ENCODE measurements around the gene BEGAIN. TPM values are rescaled to one million over a fixed set of nuclear protein-coding genes. Genes with fewer than 3 reads are reported as not detected.

The BEGAIN gene
- total and polyA plus RNA-seq, 2 of the 8 experiments (the other 6 are each of a cell fraction or from before 2014, with no cell fraction given), result 2.9 to 3.0 TPM

GRCh38 chr14:100504372-100505078 lies 82.7 kb downstream of the BEGAIN start:
- Histone ChIP-seq H2BK20ac (ENCODE audit: low read length) (no peak overlapping the region), H2BK15ac (ENCODE audit: low read length) (no peak overlapping the region), H2AK5ac (ENCODE audit: low read depth, low read length) (no peak overlapping the region), H4K5ac (ENCODE audit: insufficient read length, low read depth, low read length) (no peak overlapping the region), H3K9me3 (ENCODE audit: insufficient read depth in 2 of 2, low read depth in 1 of 2, low read length in 1 of 2) (peaks cover 0 to 6% of the 10 kb centered on the region in 2 experiments; a peak in 1 of 4 replicates), H3K14ac (ENCODE audit: insufficient read length) (no peak overlapping the region), H3K23ac (ENCODE audit: insufficient read length) (no peak overlapping the region), H3K4me1 (replicated peaks in 1 of 4; ENCODE audit: control insufficient read depth in 3 of 4, insufficient read depth in 4 of 4, low read length in 3 of 4) (no peaks in the 10 kb centered on the region; a peak in 1 of 7 replicates), H3K27me3 (replicated peaks in 1 of 4; ENCODE audit: control insufficient read depth in 3 of 4, extremely low read depth in 1 of 4, insufficient read depth in 3 of 4, low read length in 3 of 4) (no peaks in the 10 kb centered on the region), H3K4me3 (ENCODE audit: extremely low read depth in 1 of 4, insufficient read depth in 2 of 4, low read depth in 3 of 4, low read length in 4 of 4) (no peak overlapping the region), H3K36me3 (ENCODE audit: control insufficient read depth in 2 of 4, insufficient read depth in 4 of 4, low read length in 3 of 4) (no peaks in the 10 kb centered on the region), H3K79me1 (ENCODE audit: low read depth, low read length) (no peaks in the 10 kb centered on the region), H3K27ac (ENCODE audit: low read depth, low read length) (no peak overlapping the region), H3K56ac (replicated peaks; ENCODE audit: insufficient read length, low read depth, low read length) (no peak overlapping the region), H3K79me2 (ENCODE audit: control insufficient read depth in 1 of 2, insufficient read depth in 2 of 2, low read length in 2 of 2) (no peaks in the 10 kb centered on the region), H3K18ac (ENCODE audit: extremely low read depth, low read length) (no peak overlapping the region), H4K8ac (ENCODE audit: extremely low read depth, insufficient read depth, low read length) (no peak overlapping the region), H2BK120ac (replicated peaks; ENCODE audit: low read depth, low read length) (no peak overlapping the region), H3K4me2 (ENCODE audit: insufficient read depth in 1 of 2, low read depth in 2 of 2, low read length in 2 of 2) (no peak overlapping the region), H3K4ac (replicated peaks; ENCODE audit: insufficient read length, low read depth, low read length) (no peak overlapping the region), H4K91ac (replicated peaks; ENCODE audit: insufficient read length, low read length) (no peak overlapping the region), H2BK5ac (ENCODE audit: low read depth, low read length) (no peak overlapping the region), H2BK12ac (ENCODE audit: low read depth, low read length) (no peak overlapping the region), H2AFZ (ENCODE audit: low read length) (no peak overlapping the region), H4K20me1 (replicated peaks in 1 of 2; ENCODE audit: control insufficient read depth in 1 of 2, insufficient read depth in 2 of 2, low read length in 2 of 2) (peaks cover 0 to 2% of the 10 kb centered on the region in 2 experiments), H3K23me2 (ENCODE audit: low read depth, low read length) (no peaks in the 10 kb centered on the region), H3K9ac (replicated peaks in 1 of 4; ENCODE audit: extremely low read depth in 1 of 4, low read depth in 3 of 4, low read length in 3 of 4) (no peak overlapping the region)
- no peak for TF ChIP-seq CBX5 (IDR thresholded peaks at IDR 0.05; ENCODE audit: low read depth, low read length)
- peak; percentile 94 for TF ChIP-seq JUND (IDR thresholded peaks at IDR 0.05; ENCODE audit: low read length)
- peak; percentile 67; the same call in 1 of the 2 replicates for TF ChIP-seq MAFK (IDR thresholded peaks at IDR 0.05; ENCODE audit: low read depth, low read length)
- TF ChIP-seq BACH1 (IDR thresholded peaks at IDR 0.05; ENCODE audit: low read length), result peak; percentile 93
- FAIRE-seq (peak; percentile 55), DNase-seq (ENCODE audit: low read depth in 1 of 2, low spot score in 2 of 2) (no peak)
- ChIA-PET POLR2A (ENCODE audit: partially characterized antibody) (no interaction called here), CTCF (ENCODE audit: partially characterized antibody) (interaction anchor here (1.3 kb wide), 1 partner anchor 16 kb away, joined by 5 read pairs; no protein-coding TSS in a partner anchor)
- WGBS, 2 experiments (ENCODE audit: extremely low coverage in 1 of 2, insufficient coverage in 1 of 2, insufficient read length in 1 of 2, insufficient replicate concordance in 2 of 2, low coverage in 1 of 2, low lambda C conversion rate in 2 of 2, missing lambda C conversion rate in 1 of 2), result 81% methylated on average over 3 of the region's 3 CpGs; no CpG with 5 or more reads in 1 of the 2 experiments

Measured in H1 (cell line).